ENCODE results near the gene WDPCP. TPM values are rescaled to one million over a fixed set of nuclear protein-coding genes. Genes with fewer than 3 reads are reported as not detected.

The WDPCP gene
- total and polyA plus RNA-seq, 2 of the 13 experiments (the other 11 are each of a cell fraction or from before 2014, with no cell fraction given): 2.9 to 5.2 TPM

DNA sequence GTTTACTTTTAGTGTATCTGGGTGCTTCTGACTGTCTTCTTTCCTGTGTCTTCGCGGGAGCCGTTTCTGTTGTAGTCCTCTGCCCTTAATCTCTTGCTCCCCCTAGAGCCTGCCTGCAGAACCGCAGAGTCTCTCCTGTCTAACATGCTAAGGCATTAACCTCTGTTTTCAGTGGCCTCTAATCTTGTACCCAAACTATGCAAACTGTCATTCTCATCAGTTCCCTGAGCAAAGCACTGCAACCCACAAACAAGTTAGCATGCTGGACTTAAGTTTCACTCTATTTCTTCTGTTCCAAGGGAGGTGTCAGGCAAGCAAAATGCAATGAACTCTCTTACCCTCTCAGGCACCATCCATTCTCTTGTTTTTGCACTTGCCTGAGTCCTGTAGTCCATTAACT is 399.3 kb downstream of the WDPCP start (continued):
- TF ChIP-seq GFI1 (CRISPR knock-in tag; IDR thresholded peaks at IDR 0.05; ENCODE audit: borderline replicate concordance): no peak
- TF ChIP-seq ZNF761 (CRISPR knock-in tag; conservative IDR thresholded peaks at IDR 0.05): no peak
- TF ChIP-seq ZNF317 (CRISPR knock-in tag; IDR thresholded peaks at IDR 0.05): no peak
- no peak for TF ChIP-seq HNRNPLL (IDR thresholded peaks at IDR 0.05; ENCODE audit: low read depth, low read length, poor library complexity, severe bottlenecking)
- TF ChIP-seq, protein P1, sequence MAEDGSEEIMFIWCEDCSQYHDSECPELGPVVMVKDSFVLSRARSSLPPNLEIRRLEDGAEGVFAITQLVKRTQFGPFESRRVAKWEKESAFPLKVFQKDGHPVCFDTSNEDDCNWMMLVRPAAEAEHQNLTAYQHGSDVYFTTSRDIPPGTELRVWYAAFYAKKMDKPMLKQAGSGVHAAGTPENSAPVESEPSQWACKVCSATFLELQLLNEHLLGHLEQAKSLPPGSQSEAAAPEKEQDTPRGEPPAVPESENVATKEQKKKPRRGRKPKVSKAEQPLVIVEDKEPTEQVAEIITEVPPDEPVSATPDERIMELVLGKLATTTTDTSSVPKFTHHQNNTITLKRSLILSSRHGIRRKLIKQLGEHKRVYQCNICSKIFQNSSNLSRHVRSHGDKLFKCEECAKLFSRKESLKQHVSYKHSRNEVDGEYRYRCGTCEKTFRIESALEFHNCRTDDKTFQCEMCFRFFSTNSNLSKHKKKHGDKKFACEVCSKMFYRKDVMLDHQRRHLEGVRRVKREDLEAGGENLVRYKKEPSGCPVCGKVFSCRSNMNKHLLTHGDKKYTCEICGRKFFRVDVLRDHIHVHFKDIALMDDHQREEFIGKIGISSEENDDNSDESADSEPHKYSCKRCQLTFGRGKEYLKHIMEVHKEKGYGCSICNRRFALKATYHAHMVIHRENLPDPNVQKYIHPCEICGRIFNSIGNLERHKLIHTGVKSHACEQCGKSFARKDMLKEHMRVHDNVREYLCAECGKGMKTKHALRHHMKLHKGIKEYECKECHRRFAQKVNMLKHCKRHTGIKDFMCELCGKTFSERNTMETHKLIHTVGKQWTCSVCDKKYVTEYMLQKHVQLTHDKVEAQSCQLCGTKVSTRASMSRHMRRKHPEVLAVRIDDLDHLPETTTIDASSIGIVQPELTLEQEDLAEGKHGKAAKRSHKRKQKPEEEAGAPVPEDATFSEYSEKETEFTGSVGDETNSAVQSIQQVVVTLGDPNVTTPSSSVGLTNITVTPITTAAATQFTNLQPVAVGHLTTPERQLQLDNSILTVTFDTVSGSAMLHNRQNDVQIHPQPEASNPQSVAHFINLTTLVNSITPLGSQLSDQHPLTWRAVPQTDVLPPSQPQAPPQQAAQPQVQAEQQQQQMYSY (CRISPR knock-in tag; IDR thresholded peaks at IDR 0.05): no peak
- TF ChIP-seq MYPOP (CRISPR knock-in tag; IDR thresholded peaks at IDR 0.05): no peak
- TF ChIP-seq ASH2L (IDR thresholded peaks at IDR 0.05; ENCODE audit: insufficient read length, low read depth, low read length): peak; percentile 24
- TF ChIP-seq SALL1 (CRISPR knock-in tag; IDR thresholded peaks at IDR 0.05): peak; percentile 36; the same call in 1 of the 2 replicates
- TF ChIP-seq, protein P2, sequence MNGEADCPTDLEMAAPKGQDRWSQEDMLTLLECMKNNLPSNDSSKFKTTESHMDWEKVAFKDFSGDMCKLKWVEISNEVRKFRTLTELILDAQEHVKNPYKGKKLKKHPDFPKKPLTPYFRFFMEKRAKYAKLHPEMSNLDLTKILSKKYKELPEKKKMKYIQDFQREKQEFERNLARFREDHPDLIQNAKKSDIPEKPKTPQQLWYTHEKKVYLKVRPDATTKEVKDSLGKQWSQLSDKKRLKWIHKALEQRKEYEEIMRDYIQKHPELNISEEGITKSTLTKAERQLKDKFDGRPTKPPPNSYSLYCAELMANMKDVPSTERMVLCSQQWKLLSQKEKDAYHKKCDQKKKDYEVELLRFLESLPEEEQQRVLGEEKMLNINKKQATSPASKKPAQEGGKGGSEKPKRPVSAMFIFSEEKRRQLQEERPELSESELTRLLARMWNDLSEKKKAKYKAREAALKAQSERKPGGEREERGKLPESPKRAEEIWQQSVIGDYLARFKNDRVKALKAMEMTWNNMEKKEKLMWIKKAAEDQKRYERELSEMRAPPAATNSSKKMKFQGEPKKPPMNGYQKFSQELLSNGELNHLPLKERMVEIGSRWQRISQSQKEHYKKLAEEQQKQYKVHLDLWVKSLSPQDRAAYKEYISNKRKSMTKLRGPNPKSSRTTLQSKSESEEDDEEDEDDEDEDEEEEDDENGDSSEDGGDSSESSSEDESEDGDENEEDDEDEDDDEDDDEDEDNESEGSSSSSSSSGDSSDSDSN (CRISPR knock-in tag; IDR thresholded peaks at IDR 0.05): no peak
- TF ChIP-seq PRMT3 (CRISPR knock-in tag; IDR thresholded peaks at IDR 0.05; ENCODE audit: borderline replicate concordance, low read depth): no peak
- no peak for TF ChIP-seq ZBTB8A (CRISPR knock-in tag; IDR thresholded peaks at IDR 0.05; ENCODE audit: borderline replicate concordance, low read depth)
- TF ChIP-seq IKZF1 (IDR thresholded peaks at IDR 0.05): no peak
- TF ChIP-seq KLF9 (CRISPR knock-in tag; IDR thresholded peaks at IDR 0.05; ENCODE audit: low read depth): no peak
- no peak for TF ChIP-seq ZSCAN22 (CRISPR knock-in tag; IDR thresholded peaks at IDR 0.05)
- TF ChIP-seq CCDC6 (CRISPR knock-in tag; IDR thresholded peaks at IDR 0.05): no peak
- TF ChIP-seq, protein P3, sequence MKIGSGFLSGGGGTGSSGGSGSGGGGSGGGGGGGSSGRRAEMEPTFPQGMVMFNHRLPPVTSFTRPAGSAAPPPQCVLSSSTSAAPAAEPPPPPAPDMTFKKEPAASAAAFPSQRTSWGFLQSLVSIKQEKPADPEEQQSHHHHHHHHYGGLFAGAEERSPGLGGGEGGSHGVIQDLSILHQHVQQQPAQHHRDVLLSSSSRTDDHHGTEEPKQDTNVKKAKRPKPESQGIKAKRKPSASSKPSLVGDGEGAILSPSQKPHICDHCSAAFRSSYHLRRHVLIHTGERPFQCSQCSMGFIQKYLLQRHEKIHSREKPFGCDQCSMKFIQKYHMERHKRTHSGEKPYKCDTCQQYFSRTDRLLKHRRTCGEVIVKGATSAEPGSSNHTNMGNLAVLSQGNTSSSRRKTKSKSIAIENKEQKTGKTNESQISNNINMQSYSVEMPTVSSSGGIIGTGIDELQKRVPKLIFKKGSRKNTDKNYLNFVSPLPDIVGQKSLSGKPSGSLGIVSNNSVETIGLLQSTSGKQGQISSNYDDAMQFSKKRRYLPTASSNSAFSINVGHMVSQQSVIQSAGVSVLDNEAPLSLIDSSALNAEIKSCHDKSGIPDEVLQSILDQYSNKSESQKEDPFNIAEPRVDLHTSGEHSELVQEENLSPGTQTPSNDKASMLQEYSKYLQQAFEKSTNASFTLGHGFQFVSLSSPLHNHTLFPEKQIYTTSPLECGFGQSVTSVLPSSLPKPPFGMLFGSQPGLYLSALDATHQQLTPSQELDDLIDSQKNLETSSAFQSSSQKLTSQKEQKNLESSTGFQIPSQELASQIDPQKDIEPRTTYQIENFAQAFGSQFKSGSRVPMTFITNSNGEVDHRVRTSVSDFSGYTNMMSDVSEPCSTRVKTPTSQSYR (CRISPR knock-in tag; IDR thresholded peaks at IDR 0.05; ENCODE audit: borderline replicate concordance): no peak
- no peak for TF ChIP-seq XBP1 (CRISPR knock-in tag; IDR thresholded peaks at IDR 0.05)
- TF ChIP-seq RFXANK (CRISPR knock-in tag; IDR thresholded peaks at IDR 0.05): no peak
- TF ChIP-seq ZNF577 (CRISPR knock-in tag; IDR thresholded peaks at IDR 0.05; ENCODE audit: borderline replicate concordance, low read depth): no peak
- TF ChIP-seq ZNF510 (CRISPR knock-in tag; IDR thresholded peaks at IDR 0.05; ENCODE audit: low read depth): no peak
- no peak for TF ChIP-seq ZNF841 (CRISPR knock-in tag; IDR thresholded peaks at IDR 0.05; ENCODE audit: borderline replicate concordance)
- TF ChIP-seq KDM5B (CRISPR knock-in tag; IDR thresholded peaks at IDR 0.05; ENCODE audit: borderline replicate concordance): no peak

Data from HepG2 (cell line).